Activated T-helper 1 cell treated with anti-CD3 and anti-CD28 coated beads, Interleukin-2, amount 50 U/mL, for 16 hours (primary cell): ENCODE results near the gene SLX1B.
A peak's percentile ranks its signal among the peaks of the same experiment; 100 is the strongest.
"Not testable (repeated sequence)": the region's sequence is repeated elsewhere in the genome, so short reads cannot be mapped to it uniquely, and the experiment has no call there.

Experiments
- DNase-seq, 2 donors: peaks; one replicate each; pipeline ENCODE4 v3.0.0-alpha.2; 2020; ENCODE audit warnings: low read depth in 1 of 2, low spot score in 1 of 2

Gene SLX1B

DNA sequence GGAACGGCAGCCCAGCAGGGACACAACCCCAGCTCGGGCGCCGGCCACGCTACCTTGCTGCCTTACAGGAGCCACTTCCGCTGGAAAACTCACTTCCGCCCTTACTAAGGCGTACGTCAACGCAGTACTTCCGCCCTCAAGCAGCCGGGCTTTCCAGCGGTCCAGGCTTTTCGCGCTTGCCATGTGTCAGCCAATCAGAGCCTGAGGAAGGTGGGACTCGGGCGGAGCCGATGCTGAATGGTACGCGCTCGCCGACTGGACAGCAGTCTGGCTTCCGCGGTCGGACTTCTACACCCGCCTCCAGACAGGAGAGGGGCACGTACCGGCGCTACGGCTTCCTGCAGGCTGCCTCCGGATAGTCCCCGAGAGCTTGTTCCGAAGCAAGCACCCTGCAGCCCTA lies at the start of gene SLX1B, which contains the start of gene BOLA2:
TSS of gene SLX1B (plus strand) at position 265 of the 400 bp plus-strand sequence.
TSS of gene BOLA2 (minus strand) at position 83 of the 400 bp plus-strand sequence. CDS start 98 bp downstream, outside the sequence.
- DNase-seq = not testable (repeated sequence)

- DNase-seq = not testable (repeated sequence)
Measured at GRCh38 chr16:29405249-29405648, 49.1 kb upstream of the SLX1B start.

DNA sequence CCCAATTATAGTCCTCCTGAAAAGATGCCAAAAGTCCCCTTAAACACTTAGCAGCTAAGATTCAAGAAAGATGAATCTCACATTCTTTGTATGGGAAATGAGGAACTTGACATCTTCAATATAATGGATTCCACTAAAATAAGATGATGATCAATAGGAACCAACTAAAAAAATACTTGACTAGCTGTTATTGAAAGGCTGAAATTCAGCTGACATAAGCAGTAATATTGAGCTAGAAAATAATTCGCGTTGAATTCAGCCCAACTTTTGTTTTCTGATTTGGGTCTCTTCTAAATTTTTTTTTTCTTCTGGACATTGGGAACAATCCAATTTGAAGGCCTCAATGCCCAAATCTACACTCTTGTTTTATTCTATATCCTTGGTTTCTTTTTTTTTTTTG lies 30.7 kb upstream of the SLX1B start:
- DNase-seq = not testable (repeated sequence)

- not testable (repeated sequence) for DNase-seq
Measured at GRCh38 chr16:29425390-29425789, 28.9 kb upstream of the SLX1B start.

DNA sequence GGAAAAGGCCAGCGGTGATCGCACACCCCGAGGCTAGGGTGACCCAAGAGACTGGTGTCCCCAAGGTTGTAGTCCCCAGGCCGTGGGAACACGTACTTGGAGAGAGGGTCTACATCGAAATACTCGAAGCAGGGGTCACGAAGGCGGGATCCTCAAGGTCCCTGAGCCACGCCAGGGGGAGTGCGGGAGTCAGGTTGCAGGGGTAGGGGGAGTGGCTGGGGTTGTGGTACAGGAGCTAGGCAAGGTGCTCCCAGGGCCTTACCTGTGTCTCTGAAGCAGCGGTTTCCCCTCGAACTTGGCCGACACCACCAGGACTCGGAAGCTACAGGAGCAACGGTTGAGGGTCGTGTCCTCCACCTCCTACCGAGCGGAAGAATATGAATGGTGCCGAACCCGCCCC lies 579 bp upstream of the SLX1B start:
- DNase-seq = not testable (repeated sequence)

GRCh38 chr16:29454828-29455227 lies 495 bp downstream of the SLX1B start:
- not testable (repeated sequence) for DNase-seq

- DNase-seq = not testable (repeated sequence)
Measured at GRCh38 chr16:29457660-29458059, 3.3 kb downstream of the SLX1B start.

GRCh38 chr16:29459706-29460646 lies 5.6 kb downstream of the SLX1B start, which contains the start of gene SULT1A4:
Gene SULT1A4 (plus strand): TSS chr16:29459913. CDS start chr16:29461386, 1,473 bp downstream.
- DNase-seq = not testable (repeated sequence)

GRCh38 chr16:29460647-29461030 lies 6.3 kb downstream of the SLX1B start:
- DNase-seq = not testable (repeated sequence)

DNA sequence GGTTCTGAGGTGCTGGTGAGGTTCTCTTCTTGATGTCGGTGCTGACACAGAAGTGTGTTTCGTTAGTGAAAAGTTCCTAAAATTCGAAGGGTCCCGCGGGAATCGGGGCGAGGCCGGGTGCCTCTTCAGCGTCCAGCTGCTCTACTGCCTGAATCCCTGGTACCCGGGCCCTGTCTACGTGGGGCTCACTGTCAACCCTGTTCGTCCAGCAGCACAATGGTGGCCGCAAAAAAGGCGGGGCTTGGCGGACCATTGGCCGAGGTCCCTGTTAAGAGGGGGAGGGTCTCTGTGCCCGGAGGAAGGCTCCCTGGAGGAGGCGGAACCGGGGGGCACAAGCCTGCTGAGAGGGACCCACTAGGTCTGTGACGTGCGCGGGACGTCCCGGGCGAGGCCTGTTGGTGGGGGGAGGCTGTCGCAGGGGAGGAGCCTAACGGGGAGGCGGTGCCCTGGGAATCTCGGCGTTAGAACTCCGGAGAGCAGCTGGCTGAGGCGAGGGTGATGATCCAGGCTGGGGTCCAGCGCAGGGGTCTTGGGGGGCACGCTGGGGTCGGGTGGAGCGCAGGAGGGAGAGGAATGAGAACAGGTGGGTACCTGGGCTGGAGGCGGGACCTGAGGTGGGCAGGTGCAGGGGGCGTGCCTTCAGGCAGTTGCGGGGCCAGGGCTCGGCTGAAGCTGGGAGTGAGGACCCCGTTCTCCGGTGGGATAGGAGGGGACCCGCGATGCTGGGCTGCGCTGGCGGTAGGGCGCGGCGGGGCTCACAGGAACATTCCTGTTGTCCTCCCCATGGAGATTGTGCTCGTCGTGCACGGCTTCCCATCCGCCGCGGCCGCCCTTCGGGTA lies 11.9 kb downstream of the SLX1B start:
- not testable (repeated sequence) for DNase-seq

DNA sequence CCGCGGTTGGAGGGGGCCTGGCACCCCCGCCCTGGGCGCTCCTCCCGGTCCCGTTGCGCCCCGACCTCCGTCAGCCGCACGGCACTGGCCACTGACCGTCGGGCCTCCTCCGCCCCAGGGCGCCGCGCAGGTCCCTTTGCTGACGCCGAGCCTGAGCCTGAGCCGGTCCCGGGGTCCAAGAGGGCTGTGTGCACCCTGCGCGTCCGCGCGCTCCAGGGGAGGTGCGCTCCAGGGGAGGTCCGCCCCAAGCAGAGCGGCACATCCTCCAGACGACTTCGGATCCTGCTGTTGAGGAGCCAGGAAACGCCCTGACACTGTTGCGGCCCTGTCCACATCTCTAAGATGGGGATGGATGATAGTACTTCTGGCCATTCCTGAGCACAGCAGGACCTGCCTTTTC lies 12.6 kb downstream of the SLX1B start:
- not testable (repeated sequence) for DNase-seq

GRCh38 chr16:29467654-29468366 lies 13.5 kb downstream of the SLX1B start:
- DNase-seq = not testable (repeated sequence)

DNA sequence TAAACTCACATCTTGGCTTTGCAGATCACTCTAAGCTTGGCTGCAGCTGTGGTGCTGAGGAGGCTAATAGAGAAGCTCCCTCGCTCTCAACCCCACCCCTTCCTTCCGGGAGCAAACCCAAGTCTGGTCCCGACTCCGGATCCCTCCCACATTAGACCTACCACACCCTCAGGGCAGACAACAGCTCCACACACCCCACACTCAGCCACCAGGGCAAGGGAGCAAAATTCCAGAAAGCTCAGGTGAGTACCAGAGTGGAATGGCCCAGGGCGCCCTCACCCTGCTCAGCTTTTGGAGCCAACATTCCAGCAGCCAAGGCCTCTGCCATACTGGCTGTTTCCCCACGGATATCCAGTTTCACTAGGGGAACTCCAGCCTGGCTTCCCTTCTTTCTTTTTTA lies 15.3 kb downstream of the SLX1B start:
- peak; percentile 3 to 18 for DNase-seq

DNA sequence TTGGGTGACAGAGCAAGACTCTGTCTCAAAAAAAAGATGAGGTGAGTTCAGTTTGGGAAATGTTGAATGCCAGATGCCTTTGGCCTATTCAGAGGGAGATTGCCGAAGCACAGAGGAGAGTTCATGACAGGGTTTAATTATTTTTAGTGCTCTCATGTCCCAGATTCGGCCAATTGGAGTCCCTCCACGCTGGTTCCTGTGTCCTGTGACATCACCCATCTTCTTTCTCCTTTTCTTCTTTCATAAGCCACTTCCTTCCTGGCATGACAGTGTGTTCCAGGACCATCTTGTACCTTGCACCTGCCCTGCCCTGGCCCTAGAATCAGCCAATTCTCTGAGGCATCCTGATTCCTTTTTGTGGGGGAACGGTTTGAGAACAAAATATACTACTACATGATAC lies 17.7 kb downstream of the SLX1B start:
- DNase-seq = not testable (repeated sequence)

- DNase-seq = not testable (repeated sequence)
Measured at GRCh38 chr16:29482276-29482675, 27.9 kb downstream of the SLX1B start.

GRCh38 chr16:29506308-29506707 lies 52.0 kb downstream of the SLX1B start, which contains the start of gene NPIPB12:
Gene NPIPB12 (minus strand): TSS chr16:29506408.
- DNase-seq = not testable (repeated sequence)
